Activated CD8-positive, alpha-beta T cell treated with anti-CD3 and anti-CD28 coated beads for 36 hours (primary cell): Measurements from ENCODE around the gene SCFD2. TPM values are rescaled to one million over a fixed set of nuclear protein-coding genes. Genes with fewer than 3 reads are reported as not detected.
A peak's percentile ranks its signal among the peaks of the same experiment; 100 is the strongest.

Experiments
- ATAC-seq: fragments of 200-7000 bp; cut with Tn5 transposase; one replicate; pipeline ENCODE4 v1.10.0; 2021; ENCODE audit warnings: mild to moderate bottlenecking, moderate library complexity
- CTCF ChIA-PET: fragments of 350-600 bp; sonication (Branson Sonifier 250); formaldehyde crosslinking; loops from one replicate; lab custom pipeline; 2021; ENCODE audit warnings: antibody characterized with exemption; lab: Charles Lee
- POLR2A ChIA-PET: fragments of 350-600 bp; sonication (Branson Sonifier 250); formaldehyde crosslinking; loops from one replicate; lab custom pipeline; 2021; ENCODE audit warnings: antibody characterized with exemption; lab: Charles Lee
- DNase-seq: peaks from one replicate; pipeline ENCODE4 v3.0.0-alpha.2; 2020
- H3K27ac Mint-ChIP-seq: one replicate; pipeline ENCODE4 v1.8.0; 2021; ENCODE audit warnings: mild to moderate bottlenecking, mixed read lengths
- H3K27me3 Mint-ChIP-seq: one replicate; pipeline ENCODE4 v1.8.0; 2021; ENCODE audit warnings: mixed read lengths
- H3K36me3 Mint-ChIP-seq: one replicate; pipeline ENCODE4 v1.8.0; 2021; ENCODE audit warnings: low read depth, mixed read lengths
- H3K4me1 Mint-ChIP-seq: one replicate; pipeline ENCODE4 v1.8.0; 2021; ENCODE audit warnings: low read depth, mixed read lengths
- H3K4me3 Mint-ChIP-seq: one replicate; pipeline ENCODE4 v1.8.0; 2021; ENCODE audit warnings: mild to moderate bottlenecking, moderate library complexity, mixed read lengths
- H3K9me3 Mint-ChIP-seq: one replicate; pipeline ENCODE4 v1.8.0; 2021; ENCODE audit warnings: mixed read lengths
- intact Hi-C: fragments of 100-400 bp; cut with micrococcal nuclease; formaldehyde crosslinking; loops from one replicate; pipeline ENCODE4 v1.10.0; 2022
- total RNA-seq, 2 experiments: library from RNA; stranded (reverse); gene quantifications; one replicate each; pipeline ENCODE4 v1.2.3, GENCODE V29; 2021
- TF ChIP-seq, protein P1 (sequence below): fragments of 200-600 bp; IDR thresholded peaks from one replicate; pipeline ENCODE4 v1.8.0; 2022; ENCODE audit warnings: antibody characterized with exemption, mild to moderate bottlenecking

Gene SCFD2
- total RNA-seq, 2 experiments from 2014 or later, result 21.4 to 22.1 TPM

- ATAC-seq (peak; percentile 56), DNase-seq (no peak)
- Mint-ChIP-seq H3K4me3 (no peak overlapping the region), H3K4me1 (peaks cover 15% of the 10 kb centered on the region), H3K9me3 (peaks cover 14% of the 10 kb centered on the region), H3K27me3 (no peaks in the 10 kb centered on the region), H3K27ac (peak overlapping the region; percentile 39), H3K36me3 (peaks cover 43% of the 10 kb centered on the region)
- TF ChIP-seq, protein P1, sequence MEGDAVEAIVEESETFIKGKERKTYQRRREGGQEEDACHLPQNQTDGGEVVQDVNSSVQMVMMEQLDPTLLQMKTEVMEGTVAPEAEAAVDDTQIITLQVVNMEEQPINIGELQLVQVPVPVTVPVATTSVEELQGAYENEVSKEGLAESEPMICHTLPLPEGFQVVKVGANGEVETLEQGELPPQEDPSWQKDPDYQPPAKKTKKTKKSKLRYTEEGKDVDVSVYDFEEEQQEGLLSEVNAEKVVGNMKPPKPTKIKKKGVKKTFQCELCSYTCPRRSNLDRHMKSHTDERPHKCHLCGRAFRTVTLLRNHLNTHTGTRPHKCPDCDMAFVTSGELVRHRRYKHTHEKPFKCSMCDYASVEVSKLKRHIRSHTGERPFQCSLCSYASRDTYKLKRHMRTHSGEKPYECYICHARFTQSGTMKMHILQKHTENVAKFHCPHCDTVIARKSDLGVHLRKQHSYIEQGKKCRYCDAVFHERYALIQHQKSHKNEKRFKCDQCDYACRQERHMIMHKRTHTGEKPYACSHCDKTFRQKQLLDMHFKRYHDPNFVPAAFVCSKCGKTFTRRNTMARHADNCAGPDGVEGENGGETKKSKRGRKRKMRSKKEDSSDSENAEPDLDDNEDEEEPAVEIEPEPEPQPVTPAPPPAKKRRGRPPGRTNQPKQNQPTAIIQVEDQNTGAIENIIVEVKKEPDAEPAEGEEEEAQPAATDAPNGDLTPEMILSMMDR, result no peak
- POLR2A ChIA-PET, result no interaction called here
- intact Hi-C loops, result no loop called here
- CTCF ChIA-PET, result no interaction called here
These were observed 264.7 kb downstream of the SCFD2 start for GRCh38 chr4:53101191-53101581.

DNA sequence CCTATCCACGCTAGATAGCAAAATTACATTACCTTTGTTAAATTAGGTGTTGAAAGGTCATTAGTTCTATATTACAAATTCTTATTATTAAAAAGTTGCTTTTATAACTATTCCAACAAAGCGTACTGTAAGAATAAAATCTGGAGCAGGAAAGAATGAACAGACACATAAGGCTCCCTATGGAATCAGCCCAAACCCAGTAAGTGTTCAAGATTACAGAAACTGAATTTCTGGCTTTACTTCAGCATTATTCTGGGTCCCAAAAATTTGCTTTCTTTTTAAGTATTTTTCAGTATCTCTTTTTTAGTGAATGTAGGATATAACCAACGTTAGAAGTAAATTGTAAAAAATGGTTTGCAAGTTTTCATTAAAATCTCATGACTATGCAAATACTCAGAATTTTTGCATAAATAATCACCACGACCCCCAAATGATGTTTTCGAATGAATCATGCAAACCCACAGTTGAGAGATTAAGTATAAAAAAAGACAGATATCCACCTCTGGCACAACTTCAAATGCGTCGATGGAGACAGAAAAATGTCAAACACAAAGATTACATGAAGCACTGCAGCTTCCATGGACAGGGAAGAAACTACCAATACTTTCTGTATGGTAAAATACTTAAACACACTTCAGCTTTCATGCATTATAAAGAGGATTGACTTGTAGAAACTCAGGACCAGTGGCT lies 265.2 kb downstream of the SCFD2 start:
- POLR2A ChIA-PET, result no interaction called here
- CTCF ChIA-PET, result no interaction called here
- Mint-ChIP-seq H3K4me1 (peaks cover 15% of the 10 kb centered on the region), H3K36me3 (peaks cover 41% of the 10 kb centered on the region), H3K27ac (peak overlapping the region; percentile 39), H3K27me3 (no peaks in the 10 kb centered on the region), H3K9me3 (peaks cover 14% of the 10 kb centered on the region), H3K4me3 (no peak overlapping the region)
- intact Hi-C loops, result no loop called here
- ATAC-seq (no peak), DNase-seq (no peak)
- TF ChIP-seq, protein P1, result no peak

DNA sequence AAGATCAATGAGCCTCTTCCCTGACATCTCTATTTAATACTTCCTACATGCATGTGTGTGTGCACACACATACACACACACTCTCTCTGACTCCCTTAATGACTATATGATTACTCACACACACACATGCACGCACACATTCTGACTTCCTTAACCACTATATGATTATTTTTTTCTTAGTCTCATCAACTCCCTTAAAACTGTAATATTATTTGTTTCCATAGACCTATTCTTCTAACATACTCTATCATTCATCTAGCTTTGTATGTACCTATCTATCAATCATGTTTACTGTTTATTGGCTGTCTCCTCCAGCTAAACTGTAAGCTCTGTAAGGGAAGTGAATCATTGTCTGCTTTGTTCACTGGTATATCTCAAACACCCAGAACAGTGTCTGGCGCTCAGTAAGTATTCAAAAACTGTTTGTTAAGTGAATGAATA lies 267.2 kb downstream of the SCFD2 start:
- H3K36me3 Mint-ChIP-seq, result peaks cover 32% of the 10 kb centered on the region
- no peak for ATAC-seq
- peaks cover 15% of the 10 kb centered on the region for H3K4me1 Mint-ChIP-seq
- TF ChIP-seq, protein P1, result no peak
- H3K9me3 Mint-ChIP-seq, result peaks cover 14% of the 10 kb centered on the region
- CTCF ChIA-PET, result no interaction called here
- H3K27me3 Mint-ChIP-seq, result no peaks in the 10 kb centered on the region
- H3K27ac Mint-ChIP-seq, result no peak overlapping the region
- no peak for DNase-seq
- intact Hi-C loops, result no loop called here
- H3K4me3 Mint-ChIP-seq, result no peak overlapping the region
- POLR2A ChIA-PET, result no interaction called here

GRCh38 chr4:53094040-53094439 lies 271.8 kb downstream of the SCFD2 start:
- Mint-ChIP-seq H3K4me3 (no peak overlapping the region), H3K36me3 (peaks cover 14% of the 10 kb centered on the region), H3K27me3 (no peaks in the 10 kb centered on the region), H3K9me3 (peaks cover 7% of the 10 kb centered on the region), H3K4me1 (no peaks in the 10 kb centered on the region), H3K27ac (no peak overlapping the region)
- DNase-seq (no peak), ATAC-seq (no peak)
- POLR2A ChIA-PET, result no interaction called here
- TF ChIP-seq, protein P1, result no peak
- intact Hi-C loops, result no loop called here
- CTCF ChIA-PET, result no interaction called here

DNA sequence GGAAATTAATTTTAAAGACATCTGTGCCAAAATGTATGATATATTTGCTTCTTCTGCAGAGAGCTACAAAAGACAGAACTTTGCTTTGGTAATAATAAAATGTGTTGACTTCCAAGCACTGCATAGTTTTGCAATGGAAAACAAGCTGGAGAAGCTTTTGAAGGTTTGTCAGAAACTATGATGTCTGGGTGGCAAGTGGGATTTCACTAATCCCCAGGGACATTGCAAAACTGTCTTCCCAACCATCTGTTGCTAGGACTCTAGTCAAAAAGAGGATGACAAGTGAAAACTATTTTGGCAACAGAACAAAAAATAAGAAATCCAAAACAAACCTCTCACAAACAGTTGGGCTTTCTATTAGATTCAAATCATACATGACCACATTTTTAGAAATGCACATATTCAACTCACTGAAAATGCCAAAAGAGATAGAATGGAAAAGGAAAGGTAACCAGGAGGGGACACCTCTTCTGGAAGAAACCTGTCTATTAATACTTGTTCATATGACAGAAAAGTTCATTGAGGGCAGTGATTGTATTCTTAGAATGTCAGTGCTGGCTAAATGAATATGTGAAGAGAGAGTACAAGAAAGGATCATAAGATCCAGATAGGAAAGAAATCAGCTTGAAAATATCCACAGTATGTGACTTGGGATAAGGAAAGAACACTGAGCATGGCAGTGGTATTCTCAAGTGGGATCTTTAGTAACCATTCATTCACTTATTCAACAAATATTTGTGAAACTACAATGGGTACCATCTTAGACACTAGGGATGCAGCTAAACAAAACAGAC lies 275.7 kb downstream of the SCFD2 start:
- ATAC-seq, result no peak
- ChIA-PET POLR2A (no interaction called here), CTCF (no interaction called here)
- H3K4me1 Mint-ChIP-seq, result no peaks in the 10 kb centered on the region
- no peak overlapping the region for H3K27ac Mint-ChIP-seq
- H3K36me3 Mint-ChIP-seq, result peaks cover 20% of the 10 kb centered on the region
- intact Hi-C loops, result no loop called here
- no peak overlapping the region for H3K4me3 Mint-ChIP-seq
- no peak for DNase-seq
- H3K27me3 Mint-ChIP-seq, result no peaks in the 10 kb centered on the region
- H3K9me3 Mint-ChIP-seq, result peaks cover 16% of the 10 kb centered on the region
- TF ChIP-seq, protein P1, result no peak
